ENCODE results near the gene GDPD5.

DNA sequence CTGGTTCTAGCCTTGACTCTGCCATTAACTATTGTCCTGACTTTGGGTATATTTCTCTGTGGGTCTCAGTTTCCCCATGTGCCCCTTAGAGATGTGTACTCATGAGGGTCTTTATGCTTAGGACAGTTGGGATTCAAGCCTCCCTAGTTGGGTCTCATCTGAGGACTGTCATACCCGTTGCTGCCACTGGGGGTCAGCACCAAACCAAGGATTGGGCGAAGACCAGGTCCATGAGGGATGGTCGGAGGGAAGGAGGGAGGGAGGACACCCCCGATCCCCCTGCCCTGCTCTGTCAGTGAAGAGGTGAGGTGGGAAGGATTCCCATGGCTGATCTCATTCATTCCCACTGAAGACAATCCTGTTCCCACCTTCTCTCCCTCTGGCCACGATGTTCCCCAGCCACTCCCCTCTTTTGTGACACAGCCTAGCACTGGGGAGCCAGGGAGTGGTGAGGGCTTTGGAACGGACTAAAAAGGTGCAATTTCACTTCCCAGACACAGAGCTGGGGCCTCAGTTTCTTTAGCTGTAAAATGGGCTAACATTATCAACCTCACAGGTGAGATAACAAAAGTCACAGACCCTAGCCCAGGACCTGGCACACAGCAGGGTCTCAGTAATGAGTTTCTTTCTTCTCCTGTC is 80.3 kb downstream of the GDPD5 start:
- TF ChIP-seq, protein P1, sequence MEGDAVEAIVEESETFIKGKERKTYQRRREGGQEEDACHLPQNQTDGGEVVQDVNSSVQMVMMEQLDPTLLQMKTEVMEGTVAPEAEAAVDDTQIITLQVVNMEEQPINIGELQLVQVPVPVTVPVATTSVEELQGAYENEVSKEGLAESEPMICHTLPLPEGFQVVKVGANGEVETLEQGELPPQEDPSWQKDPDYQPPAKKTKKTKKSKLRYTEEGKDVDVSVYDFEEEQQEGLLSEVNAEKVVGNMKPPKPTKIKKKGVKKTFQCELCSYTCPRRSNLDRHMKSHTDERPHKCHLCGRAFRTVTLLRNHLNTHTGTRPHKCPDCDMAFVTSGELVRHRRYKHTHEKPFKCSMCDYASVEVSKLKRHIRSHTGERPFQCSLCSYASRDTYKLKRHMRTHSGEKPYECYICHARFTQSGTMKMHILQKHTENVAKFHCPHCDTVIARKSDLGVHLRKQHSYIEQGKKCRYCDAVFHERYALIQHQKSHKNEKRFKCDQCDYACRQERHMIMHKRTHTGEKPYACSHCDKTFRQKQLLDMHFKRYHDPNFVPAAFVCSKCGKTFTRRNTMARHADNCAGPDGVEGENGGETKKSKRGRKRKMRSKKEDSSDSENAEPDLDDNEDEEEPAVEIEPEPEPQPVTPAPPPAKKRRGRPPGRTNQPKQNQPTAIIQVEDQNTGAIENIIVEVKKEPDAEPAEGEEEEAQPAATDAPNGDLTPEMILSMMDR (IDR thresholded peaks at IDR 0.05) = peak; percentile 93 to 99 (median 97)
- TF ChIP-seq POLR2A (IDR thresholded peaks at IDR 0.05) = no peak

Data from uterus (tissue), 2 donors.